Activated CD8-positive, alpha-beta memory T cell treated with anti-CD3 and anti-CD28 coated beads, Interleukin-2, amount 50 U/mL, for 1 hour (primary cell): Measurements from ENCODE around the gene CDS2.

Experiments used
- DNase-seq: peaks from one replicate; pipeline ENCODE4 v3.0.0-alpha.2; 2020; ENCODE audit errors: extremely low read depth

Gene CDS2

DNA sequence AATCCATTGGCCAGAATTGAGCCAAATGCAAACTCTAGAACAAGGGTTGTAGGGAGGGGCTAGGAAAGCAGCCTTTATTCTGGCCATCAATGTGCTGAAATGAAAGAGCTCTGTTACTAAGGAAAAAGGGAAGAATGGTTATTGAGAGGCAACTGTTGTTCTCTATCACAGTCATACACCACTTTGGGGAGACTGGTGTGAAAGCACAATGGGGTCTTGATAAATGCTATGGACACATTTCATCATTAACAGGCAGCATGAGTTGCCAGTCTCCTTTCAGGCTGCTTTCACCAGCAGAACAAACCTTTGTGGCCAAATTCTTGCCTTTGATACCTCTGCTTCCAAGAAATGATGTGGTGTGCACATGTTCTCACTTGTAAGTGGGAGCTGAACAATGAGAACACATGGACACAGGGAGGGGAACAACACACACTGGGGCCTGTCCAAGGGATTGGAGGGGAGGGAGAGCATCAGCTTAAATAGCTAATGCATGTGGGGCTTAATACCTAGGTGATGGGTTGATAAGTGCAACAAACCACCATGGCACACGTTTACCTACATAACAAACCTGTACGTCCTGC, 86.2 kb downstream of the CDS2 start:
- DNase-seq, result no peak

DNA sequence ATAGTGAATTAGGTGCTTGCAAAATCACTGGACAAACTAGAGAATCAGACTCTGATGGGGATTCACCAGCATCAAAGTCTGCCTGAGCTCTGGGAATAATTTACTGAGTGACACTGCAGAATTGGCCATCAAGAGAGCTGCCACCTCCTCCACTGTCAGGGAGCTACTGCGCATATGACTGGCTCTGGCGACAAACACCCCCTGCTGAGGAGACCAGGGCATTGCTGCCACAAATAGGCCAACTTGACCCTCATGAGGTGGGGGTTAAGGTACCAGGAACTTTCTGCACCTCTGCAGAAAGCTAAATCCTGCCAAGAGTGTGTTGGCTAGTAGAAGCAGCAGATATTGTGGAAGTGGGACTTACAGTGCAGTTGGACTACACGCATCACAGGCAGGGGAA, 88.0 kb downstream of the CDS2 start:
- no peak for DNase-seq

DNA sequence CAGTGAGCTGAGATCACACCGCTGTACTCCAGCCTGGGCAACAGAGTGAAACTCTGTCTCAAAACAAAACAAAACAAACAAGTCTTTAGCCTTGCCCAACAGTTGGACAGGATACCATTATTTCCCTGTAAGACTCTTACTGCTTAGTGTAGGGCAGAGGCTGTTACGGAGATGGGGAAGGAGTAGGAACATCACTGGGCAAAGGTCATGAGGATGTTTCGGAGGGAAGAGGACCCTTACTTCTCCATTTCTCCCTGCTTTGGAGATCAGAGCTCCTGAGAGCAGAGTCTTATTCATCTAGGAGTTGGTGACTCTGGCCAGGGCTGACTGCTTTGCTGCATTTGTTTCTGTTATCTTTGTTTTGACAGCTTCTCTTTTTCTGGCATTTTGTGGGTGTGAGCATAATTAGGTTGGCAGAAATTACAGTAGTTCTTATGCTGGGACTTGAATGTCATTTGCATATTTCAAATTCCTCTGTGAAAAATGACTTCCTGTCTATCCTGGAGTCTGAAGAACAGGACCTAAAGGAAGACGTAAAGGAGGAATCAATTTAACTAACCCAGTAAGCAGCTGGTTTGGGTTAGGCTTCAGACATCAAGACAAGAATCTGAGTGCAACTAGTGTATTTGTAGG, 89.0 kb downstream of the CDS2 start:
- no peak for DNase-seq

DNA sequence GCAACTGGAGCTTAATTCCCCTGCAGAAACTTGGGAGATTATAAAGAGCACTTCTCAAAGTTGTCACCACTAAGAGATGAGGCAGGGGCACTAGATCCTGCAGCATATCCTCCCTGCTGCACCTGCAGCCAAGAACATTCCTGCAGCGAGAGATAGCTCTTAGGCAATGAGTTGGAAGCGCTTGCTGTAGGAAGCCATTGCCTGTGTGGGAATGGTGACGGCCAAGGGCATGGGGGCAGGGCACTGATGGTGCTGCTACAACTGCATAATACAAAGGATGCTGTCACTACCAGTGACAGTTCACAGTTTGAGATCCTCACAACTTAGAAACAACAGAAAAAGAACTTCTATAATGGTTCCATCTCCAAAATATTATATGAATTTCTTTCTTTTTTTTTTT, 89.9 kb downstream of the CDS2 start:
- no peak for DNase-seq

DNA sequence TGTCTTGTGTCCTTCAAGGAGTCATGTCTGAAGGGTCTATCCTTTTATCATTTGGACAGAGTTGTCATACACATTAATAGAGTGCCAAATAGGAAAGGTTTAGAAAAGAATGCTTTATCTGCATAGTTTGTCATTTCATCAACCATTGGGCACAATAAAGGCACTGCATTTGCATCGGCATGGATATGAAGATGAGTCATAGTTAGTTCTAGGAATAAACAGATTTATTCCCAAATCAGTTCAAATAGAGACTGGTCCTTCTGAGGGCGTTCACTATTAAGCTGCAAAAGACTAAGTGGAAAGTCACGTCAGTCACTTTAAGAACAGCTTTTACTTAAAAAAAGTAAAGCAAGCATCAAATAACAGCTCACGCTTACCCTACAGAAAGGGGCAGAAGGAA, 90.8 kb downstream of the CDS2 start:
- DNase-seq, result no peak

DNA sequence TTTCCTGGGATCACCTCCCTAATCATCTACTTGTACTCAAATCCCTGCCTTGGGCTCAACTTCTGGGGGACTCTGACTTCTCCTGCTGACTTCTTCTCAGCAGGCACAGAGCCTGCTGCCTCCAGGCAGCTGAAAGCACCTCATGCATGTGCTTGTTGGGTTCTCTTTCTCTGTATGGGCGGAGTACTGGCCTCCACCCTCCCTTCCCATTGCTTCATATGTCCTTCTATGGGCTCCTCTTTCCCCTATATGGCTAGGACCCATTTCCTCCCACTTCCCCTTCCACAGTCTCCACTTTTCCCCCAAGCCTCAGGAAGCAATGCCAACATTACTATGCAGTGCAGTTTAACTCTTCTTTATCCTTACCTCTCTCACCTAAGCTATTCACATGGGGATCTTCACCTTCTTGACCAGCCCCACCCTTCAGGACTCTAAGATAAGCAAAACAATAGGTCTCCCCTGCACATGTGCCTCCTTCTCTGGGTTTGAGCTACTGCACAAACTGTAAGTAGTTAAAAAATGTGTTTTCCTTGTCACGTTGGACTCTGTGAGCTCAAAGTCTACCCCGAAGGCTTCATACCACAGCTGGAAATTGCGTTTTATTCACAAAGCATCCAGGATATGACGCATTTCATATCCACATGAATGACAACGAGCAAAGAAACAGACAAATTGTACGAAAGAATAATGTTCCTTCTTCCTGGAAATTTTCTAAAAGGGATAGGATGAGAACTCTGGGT, 93.7 kb downstream of the CDS2 start:
- no peak for DNase-seq

DNA sequence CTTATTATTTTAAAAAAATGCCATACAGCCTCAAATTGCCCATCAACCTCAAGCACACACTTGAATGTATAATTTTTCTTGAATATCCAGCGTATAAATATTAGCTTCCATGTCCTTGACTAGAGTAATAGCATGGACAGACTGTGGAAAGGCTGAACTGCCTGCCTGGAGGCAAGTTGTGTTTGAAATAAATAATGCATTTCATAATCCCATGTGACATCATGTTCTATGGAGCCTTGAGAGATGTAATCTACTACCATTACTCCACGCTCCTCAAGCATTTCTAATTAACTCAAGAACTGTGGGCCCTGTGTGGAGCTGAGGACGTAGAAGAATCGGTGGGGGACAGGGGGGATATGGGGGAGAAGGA, 94.2 kb downstream of the CDS2 start:
- DNase-seq, result no peak

DNA sequence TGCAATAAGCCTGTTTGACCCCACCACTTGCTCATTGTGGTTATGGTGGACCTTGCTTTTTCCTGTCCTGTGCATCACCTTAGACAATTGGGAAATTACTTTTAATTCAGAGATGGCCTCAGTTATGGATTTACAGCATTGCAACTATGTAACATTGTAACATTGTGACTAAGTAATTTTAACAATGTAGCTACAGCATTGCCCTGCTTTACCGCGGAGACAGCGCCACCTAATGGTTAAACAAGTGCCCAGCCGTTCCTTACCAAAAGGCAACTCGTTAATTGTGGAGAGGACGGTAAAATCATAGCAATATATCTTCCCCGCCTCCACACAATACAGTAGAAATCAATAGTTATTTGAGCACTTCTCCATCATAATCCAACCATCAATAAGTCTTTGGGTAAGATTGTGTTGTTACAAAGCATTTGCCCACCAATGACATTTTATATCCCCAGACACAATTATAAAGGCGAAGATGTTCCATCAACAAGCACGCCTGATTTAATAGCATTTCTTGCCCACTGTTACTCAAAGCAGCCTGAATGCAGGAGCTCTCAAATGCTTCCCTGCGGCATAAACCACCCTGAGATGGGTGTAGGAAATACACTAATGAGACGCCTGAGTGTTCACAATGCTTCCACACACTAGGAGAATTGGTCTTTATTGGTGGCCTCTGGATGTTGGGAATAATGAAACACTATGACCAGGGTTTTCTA, 96.3 kb downstream of the CDS2 start:
- DNase-seq, result peak; percentile 7

DNA sequence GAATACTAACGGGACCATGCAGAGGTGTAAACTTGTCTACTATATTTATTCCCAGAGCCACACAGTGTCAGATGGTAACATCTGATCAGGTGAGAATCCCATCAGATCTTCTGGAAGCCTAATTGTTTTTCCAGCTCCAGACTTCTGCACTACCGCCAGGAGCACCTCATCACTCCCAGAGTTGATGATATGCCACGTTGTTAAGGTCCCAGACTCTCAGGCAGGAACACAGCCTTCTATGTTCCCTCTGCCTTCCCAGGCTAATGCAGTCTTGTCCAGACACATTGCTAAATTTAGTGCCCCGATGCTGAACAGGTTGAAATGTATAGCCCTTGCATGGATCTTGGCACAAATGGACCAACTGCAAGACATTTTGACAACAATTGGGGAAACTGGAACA, 103.7 kb downstream of the CDS2 start:
- no peak for DNase-seq

DNA sequence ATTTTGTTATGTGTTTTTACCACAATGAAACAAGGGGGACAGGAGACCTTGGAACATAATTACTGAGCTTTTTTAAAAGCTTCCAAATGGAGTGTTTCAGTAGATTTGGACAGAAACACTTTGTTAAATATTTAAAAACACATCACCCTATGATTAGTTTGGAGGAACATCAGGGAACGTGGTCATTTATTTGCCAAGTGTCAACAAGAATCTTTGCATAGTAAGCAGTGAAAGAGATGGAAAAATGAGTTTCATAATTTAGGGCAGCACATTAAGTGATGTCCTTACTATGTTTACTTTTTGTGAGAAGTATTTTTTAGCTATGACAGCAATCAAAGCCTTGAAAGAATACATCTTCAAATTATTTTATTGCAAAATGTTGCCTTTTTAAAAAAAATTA, 107.3 kb downstream of the CDS2 start:
- no peak for DNase-seq

DNA sequence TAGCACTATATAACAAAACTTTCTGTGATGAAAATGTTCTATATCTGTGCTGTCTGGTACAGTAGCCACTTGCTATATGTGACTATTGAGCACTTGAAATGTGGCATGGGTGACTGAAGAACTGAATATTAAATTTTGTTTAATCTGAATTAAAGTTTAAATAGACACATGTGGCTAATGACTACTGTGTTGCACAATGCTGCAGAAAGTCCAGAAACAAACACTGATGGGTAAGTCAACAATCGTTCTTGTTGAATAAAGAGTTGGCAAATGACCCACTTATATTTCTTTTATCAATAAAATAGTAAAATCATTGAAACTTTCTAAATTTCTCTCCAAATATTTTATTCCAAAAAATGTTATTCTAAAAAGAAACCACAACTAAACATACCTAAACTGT, 108.2 kb downstream of the CDS2 start:
- DNase-seq, result no peak
